NCI-H1436 treated with DMSO at 0.1 percent for 48 hours (cell line): ENCODE results near the gene PTPRG.
"Not testable (repeated sequence)": the region's sequence is repeated elsewhere in the genome, so short reads cannot be mapped to it uniquely, and the experiment has no call there.

Experiments
- DNase-seq: peaks from one replicate; lab custom pipeline; 2025; lab: John Stamatoyannopoulos, UW

PTPRG gene

GRCh38 chr3:61687206-61687605, 125.8 kb downstream of the PTPRG start:
- DNase-seq, result no peak

GRCh38 chr3:61687663-61688306, 126.4 kb downstream of the PTPRG start:
- no peak for DNase-seq

GRCh38 chr3:61688307-61688984, 127.1 kb downstream of the PTPRG start:
- DNase-seq, result no peak

GRCh38 chr3:61690016-61690415, 128.6 kb downstream of the PTPRG start:
- no peak for DNase-seq

- DNase-seq, result no peak
Measured at GRCh38 chr3:61691466-61691865, 130.1 kb downstream of the PTPRG start.

GRCh38 chr3:61697301-61697700, 135.9 kb downstream of the PTPRG start:
- DNase-seq, result no peak

DNA sequence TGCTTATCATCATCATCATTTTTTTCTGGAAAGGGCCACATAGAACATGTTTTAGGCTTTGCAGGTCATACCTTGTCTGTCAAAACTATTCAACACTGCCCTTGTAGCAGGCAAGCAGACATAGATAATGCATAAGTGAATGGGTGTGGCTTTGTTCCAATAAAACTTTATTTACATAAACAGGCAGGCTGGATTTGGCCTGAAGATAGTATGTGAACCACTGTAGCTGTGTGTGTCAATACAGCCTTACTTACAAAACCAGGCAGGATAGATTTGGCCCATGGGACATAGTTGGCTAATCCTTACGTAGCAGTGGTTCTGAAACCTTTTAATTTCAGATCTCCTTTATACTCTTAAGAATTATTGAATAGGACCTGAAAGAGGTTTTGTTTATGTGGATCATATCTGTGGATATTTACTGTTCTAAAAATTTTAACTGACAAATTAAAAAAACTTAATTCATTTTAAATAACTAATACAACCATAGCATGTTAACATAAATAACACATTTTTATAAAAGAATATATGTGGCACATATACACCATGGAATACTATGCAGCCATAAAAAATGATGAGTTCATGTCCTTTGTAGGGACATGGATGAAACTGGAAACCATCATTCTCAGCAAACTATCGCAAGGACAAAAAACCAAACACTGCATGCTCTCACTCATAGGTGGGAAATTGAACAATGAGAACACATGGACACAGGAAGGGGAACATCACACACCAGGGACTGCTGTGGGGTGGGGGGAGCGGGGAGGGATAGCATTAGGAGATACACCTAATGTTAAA, 137.1 kb downstream of the PTPRG start:
- not testable (repeated sequence) for DNase-seq

DNA sequence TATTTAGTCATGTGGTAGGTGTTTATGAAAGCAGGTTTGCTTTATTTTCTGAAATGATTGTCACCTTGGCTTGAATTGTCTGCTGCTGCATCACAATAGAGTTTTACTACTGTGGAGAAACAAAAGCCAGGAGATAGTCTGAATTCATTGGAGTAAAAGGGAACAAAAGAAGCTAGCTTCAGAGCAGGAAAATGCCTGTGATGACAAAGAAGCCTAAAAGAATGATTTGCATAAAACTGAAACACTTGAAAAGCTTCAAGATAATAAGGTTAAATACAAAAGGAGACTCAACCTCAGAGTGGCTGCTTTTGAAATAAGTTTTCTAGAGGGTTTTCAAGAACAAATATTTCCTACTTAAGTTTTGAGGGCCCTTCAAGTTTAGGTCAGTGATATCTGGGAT, 138.3 kb downstream of the PTPRG start:
- DNase-seq, result no peak

DNA sequence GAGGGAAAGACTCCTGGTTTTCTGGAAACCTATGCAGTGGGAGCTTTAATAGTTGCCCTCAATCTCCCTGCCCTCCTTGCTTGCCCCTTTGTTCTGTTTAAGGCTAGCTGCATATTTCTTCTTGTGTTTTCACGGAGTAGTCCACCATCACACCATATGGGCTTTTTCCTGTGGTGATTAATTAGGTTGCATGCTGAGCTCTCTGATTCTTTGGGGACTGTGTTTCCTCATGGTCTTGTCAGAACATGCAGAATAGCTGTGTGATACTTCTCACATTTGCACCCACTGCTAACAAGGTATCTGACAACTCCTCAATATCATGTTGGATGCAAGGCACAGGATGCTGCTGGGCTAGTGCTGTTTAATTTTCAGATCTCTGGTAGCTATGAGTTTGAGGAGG, 139.6 kb downstream of the PTPRG start:
- DNase-seq, result no peak

- no peak for DNase-seq
Measured at GRCh38 chr3:61702453-61702852, 141.1 kb downstream of the PTPRG start.

DNA sequence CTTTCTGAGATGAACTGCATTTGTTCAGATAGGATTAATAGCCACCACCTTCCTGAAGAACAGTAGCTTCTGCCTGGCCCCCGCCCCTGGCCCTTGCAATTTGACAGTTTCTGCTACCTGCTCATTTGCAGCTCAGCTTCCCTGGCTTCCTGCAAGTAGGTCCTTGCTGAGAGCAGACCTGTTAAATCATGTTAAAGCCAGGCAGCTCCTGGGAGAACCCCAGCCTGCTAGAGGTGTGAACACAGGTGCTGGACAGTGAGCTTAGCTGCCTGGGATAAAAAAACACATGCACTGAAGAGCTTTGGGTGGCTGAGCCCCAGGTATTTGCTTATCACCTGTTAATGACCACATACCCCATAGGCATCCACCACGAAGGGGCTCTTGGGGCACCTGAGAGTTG, 143.4 kb downstream of the PTPRG start:
- no peak for DNase-seq

DNA sequence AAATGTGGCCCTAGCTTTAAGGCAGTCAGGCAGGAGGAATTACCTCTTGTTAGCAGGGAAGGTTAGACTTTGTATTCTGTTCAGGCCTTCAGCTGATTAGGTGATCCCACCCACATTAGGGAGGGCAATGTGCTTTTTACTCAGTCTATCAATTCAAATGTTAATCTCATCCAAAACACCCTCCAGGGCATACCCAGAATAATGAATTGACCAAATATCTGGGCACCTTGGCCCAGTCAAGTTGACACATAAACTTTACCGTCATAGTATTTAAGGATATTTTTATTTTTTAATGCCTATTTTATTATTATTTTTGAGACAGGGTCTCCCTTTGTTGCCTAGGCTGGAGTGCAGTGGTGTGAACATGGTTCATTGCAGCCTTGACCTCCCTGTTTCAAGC, 146.1 kb downstream of the PTPRG start:
- no peak for DNase-seq

DNA sequence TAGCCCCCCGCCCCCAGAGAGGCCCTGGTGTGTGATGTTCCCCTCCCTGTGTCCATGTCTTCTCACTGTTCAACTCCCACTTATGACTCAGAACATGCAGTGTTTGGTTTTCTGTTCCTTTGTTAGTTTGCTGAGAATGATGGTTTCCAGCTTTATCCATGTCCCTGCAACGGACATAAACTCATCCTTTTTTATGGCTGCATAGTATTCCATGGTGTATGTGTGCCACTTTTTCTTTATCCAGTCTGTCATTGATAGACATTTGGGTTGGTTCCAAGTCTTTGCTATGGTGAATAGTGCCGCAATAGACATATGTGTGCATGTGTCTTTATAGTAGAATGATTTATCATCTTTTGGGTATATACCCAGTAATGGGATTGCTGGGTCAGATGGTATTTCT, 149.5 kb downstream of the PTPRG start:
- not testable (repeated sequence) for DNase-seq

GRCh38 chr3:61714225-61714624, 152.9 kb downstream of the PTPRG start:
- no peak for DNase-seq

DNA sequence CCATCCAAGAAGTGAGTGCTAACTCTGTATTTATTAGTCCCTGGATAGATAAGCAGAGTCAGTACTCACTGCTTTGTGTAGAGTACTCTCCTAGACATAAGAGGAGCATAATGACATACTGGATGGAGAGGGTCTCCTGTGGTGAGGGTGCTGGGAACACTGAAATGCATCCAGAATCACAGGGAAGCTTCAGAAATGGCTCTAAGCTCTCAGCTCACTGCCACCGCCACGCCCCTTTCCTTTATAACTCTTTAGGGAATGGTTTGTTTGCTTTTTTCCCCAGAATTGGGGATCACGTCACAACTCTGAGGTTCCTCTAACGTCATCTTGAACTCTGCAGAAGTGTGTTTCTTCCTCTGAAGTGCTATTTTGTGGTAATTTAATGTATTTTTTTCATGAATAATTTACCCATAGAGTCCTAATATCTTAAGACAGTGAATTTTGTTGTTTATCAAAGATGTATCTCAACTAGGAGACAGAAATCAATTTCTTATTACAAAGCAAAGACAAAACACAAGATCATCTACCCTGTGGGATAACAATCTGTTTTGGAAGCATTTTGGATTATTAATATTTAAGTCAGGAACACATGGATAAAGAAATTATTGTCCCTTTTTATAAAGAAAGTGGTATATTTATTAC, 154.6 kb downstream of the PTPRG start:
- no peak for DNase-seq

DNA sequence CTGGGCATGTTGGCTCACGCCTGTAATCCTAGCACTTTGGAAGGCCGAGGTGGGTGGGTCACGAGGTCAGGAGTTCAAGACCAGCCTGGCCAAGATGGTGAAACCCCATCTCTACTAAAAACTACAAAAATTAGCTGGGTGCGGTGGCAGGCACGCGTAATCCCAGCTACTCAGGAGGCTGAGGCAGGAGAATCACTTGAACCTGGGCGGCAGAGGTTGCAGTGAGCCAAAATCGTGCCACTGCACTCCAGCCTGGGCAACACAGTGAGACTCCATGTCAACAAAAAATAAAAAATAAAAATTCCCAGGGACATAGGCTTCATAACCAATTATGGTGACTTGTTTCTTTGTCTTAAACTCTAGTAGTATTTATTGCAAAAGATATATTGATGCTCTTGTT, 155.3 kb downstream of the PTPRG start:
- DNase-seq, result not testable (repeated sequence)

GRCh38 chr3:61718565-61718964, 157.2 kb downstream of the PTPRG start:
- no peak for DNase-seq

DNA sequence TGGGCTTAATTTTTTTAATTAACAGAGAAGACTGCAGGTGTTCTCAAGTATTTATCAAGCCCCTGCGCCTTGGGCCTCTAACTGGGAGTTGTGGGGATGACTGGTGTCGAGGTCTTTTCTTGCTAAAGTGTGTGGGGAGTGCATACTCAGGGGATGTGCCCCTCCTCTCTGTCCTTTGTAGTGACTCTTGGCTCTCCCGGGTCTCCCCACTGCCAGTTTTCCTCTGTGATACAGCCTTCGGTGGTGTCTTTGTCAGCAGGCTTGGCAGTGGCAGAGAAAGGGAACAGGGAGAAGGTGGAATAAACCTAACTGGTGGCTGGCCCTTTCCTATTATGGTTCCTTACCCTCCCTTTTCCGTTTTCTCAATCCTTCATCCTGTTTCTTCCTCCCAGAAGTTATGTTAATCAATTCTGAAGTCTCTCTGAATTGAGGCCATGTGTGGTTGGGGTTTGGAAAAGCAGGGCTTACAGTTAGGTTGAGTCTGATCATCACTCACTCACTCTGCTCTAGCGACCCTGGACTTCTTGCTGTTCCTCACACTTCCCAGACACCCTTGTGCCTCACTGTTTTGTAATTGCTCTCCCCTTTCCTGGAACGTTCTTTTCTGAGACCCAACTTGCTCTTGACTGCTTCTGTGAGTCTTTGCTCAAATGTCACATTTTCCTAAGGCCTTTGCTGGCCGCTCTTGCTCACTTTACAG, 158.1 kb downstream of the PTPRG start:
- no peak for DNase-seq

- DNase-seq, result no peak
Measured at GRCh38 chr3:61723038-61723437, 161.7 kb downstream of the PTPRG start.

- DNase-seq, result no peak
Measured at GRCh38 chr3:61724183-61724582, 162.8 kb downstream of the PTPRG start.

DNA sequence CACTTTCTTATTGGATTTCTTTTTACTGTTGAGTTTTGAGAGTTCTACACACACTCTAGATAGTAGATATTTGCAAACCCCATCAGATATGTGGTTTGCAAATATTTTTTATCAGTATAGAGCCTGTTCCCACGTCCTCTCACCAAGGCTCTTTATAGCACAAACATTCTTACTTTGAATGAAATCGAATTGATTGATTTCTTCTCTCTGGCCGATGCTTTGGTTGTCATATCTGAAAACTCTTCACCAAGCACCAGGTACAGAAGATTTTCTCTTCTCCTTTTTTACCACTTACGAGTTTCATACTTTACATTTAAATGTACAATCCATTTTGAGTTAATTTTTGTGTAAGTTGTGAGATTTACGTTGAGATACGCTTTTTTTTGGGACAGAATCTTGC, 163.4 kb downstream of the PTPRG start:
- DNase-seq, result no peak

DNA sequence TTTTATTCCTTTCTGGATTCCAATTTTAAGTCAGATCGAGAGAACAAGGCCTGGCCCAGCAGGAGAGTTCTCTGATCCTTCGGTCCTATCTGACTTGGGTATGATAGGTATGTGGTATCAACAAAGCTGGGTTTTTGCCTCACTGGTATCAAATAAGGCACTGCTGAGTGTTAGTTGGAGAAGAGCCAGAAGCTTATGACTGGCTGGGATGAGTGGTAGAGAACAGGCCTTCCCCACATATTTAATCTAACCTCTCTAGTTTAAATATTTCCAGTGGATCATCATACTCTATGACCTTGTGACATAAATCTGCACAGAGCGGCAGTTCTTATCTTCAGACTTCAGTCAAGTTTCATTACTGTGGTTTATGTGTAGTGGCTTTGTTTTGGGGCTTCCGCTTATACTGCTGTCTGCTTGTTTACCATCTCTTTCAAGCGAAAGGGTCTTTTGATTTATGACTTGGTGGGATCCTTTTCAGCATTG, 164.5 kb downstream of the PTPRG start:
- no peak for DNase-seq
